ENCODE data around the gene PHGDH.

PHGDH gene

DNA sequence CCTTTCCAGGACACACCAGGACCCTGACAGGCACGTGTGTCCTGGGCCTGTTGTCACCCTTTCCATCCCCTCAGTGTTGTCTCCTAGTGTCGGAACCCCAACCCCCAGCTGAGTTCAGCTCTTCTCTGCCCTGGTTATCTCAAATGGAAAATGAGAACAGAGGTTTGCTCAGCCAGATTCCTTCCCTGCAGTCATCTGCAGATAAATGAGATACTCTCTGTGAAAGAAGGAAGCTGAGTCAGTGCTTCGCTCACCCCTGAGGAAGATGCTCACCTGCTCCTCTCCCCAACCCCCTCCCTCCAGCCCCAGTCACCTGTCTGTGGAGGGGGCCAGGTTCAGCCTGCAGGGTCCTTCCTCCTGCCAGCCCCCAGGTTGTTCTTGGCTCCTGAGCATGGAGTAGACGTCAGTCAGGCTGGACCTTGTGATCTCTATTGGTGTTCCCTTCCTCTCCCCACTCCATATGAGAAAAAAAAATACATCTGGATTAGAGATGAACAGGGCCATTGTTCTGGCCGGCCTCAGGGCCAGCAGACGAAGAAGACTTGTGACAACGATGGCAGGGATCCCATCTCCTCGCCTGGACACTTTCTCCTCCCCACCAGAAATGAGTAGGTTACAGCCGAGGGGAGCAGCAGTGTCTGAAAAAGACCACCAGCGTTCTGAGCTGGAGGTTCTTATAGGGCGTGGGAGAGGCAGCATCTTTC lies 20.9 kb downstream of the PHGDH start:
- no peak for DNase-seq (ENCODE audit: low read depth)

DNA sequence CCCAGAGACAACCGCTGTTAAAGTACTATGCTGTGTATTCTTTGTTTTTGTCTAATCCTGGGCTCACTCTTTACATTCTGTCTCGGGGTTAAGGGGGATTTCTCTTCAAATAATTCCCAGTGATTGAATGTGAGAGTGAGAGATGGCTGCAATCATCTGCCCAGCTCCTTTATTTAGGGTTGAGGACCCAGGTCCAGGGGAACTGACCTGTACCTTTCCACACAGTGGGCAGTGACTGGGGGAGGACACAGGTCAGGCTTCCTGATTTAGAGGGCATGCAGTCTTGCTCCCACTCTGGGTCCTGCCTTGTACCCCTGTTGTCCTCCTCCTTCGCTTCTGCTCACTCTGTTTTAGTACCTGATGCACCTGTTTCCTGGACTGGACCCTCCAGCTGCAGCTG lies 22.0 kb downstream of the PHGDH start:
- DNase-seq (ENCODE audit: low read depth), result no peak

DNA sequence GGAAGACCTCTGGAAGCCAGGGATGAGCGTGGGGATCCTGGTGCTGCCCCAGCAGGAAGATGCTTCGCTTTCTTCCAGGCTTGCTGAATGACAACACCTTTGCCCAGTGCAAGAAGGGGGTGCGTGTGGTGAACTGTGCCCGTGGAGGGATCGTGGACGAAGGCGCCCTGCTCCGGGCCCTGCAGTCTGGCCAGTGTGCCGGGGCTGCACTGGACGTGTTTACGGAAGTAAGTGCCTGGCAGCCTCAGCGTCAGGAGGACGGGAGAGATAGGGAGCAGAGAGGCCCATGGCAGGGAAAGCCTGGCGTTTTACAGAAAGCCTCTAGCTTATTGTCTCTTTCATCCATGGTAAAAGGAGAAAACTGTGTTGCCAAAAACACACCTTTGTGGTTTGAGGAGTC lies 23.5 kb downstream of the PHGDH start:
- DNase-seq (ENCODE audit: low read depth), result no peak

DNA sequence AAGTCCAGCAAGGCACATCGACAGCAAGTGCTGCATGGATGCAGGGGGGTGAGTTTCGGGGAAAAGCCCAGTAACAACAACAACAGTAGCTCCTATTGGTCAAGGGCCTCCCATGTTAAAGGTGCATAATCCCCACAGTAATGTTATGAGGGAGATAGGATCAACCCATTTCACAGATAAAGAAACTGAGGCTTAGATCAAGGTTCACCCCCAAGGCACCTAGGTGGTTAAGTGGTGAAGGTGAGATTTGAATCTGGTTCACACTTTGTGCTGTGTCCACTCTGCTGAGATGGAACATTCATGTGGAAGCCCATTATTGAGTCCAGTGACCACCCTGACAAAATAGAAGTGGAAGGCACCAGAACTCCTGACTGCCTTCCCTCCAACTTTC lies 24.9 kb downstream of the PHGDH start:
- no peak for DNase-seq (ENCODE audit: low read depth)

DNA sequence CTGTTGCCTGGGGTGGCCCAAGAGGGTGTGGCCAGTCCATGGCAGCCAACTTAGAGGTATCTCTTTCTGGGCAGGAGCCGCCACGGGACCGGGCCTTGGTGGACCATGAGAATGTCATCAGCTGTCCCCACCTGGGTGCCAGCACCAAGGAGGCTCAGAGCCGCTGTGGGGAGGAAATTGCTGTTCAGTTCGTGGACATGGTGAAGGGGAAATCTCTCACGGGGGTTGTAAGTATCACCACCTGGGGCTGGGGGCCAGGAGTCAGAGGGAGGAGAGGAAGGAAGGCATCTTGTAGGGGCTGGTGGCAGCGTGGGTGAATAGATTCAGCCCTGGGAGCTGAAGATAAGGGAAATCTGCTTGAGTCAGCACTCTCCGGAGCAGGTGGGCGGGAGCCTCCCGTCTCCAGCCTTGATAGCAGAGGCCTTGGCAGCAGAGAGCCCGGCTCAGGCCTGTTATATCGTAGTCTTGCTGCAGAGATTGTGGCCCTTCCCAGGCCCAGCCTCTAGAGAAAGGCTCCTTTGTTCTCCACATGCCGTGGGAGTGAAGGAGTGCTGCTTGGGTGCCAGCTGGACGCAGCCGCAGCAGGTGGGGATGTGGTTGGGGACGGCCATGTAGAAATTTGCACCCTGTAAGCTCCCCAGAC lies 25.4 kb downstream of the PHGDH start:
- DNase-seq (ENCODE audit: low read depth), result peak; percentile 57

DNA sequence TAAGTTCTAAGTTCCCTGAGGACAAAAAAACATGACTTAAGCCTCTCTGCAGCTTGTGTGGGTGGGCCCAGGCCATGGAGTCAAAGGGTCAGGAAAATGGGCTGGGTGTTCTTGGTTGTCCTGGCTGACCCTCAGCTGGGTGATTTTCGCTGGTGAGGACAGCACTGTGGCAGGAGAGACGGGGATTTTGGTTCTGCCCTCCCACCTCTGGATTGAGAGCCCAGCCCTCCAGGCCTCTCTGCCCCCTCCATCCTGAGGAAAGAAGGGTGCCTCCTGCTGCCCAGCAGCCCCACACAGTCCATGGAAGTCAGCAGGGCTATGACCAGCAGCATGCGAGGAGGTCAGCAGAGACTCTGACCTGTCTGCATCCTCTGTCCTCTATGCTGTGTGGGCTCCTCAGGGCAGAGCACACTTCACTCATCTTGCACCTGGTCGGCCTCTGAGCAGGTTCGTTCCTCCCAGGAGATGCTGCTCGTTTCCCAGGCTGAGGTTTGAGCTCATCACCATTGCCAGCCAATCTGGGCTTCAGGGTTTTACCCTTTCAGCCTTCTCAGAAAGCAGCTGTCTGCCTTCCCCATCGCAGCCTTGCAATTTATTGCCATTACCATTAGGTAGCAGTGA lies 26.5 kb downstream of the PHGDH start:
- no peak for DNase-seq (ENCODE audit: low read depth)

DNA sequence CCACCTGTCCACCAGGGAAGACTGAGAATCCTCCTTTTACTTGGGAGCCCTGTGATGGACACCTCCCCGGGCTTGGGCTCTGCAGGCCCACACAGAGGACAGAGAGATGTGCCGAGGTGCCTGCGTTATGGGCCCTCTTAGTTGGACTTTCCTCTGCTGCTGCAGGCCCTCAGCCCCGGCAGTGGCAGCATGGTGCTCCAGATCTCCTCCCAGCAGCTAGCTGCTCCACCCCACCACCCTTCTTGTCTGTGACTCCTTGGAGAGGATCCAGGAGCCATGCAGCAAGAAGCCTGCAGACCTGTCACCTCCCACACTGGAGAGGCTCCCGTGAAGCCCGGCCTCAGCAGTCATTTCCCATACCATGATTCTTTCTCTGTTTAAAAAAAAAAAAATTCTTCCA lies 27.4 kb downstream of the PHGDH start:
- no peak for DNase-seq (ENCODE audit: low read depth)

DNA sequence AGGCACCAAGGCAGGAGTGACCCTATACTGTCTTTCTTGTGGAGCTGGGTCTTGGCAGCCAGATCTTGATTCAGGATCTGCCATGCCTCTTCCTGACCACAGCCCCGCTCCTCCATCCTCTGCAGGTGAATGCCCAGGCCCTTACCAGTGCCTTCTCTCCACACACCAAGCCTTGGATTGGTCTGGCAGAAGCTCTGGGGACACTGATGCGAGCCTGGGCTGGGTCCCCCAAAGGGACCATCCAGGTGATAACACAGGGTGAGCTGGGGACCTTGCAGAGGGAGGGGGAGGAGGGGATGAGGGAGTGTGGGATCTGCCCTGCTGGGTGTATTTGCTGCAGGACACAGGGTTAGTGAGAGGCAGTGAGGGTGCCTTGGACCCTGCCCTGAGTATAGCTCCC lies 28.5 kb downstream of the PHGDH start:
- DNase-seq (ENCODE audit: low read depth), result no peak

DNA sequence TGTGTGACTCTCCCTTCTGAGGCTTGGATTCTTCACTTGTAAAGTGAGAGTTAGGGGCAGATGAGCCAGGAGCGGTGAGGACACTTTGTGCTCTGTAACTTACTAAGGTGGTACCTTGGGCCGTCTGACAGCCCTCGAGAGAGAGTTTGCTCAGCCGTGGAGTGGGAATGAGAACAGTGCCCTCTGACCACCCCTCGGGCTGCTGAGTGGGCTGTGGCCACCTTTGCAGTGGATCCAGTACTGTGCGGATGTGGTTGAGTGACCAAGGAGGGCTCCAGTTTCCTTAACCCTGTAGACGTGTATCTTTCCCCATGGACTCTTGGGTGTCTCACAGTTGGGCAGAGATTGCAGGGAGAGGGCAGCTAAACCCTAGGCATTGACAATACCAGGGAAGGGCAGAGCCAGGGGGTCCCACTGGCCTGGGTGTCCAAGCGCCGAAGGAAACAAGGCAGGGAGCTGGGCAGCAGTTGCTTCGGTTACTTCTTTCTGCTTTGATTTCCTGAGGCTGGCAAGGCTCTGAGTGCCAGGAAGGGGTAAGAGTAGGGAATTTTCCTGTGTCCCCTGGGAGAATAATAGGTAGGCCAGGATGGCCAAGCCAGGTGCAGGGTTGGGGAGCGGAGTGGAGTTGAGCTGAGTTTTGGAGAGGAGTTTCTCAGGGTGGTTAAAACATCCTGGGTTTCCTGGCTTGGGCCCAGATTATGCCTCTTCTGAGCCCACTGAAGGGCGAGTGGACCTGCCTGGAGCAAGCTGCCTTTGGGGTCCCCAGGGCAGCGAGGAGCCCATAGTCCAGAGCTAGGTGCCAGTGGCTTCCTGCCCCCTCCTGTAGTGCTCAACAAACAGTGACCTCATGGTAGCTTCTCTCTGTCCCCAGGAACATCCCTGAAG lies 29.4 kb downstream of the PHGDH start:
- DNase-seq (ENCODE audit: low read depth), result no peak

DNA sequence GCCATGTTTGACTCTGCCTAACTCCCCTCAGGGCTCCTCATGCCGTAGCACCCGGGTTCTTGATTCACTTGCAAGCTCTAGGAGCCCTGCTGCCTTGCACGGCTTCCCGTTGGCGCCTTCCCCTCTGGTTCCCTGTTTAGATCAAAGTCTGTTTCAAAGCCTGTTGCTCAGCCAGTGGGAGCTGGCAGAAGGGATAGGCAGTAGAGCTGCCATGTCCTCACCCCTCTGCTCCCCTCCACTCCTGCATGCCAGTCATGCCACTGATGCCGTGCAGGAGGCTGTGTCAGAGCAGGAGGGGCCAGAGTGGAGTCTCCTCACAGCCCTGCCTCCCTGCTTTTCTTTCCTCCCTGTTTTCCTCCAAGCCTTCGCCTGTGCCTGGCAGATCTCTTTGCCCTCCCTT lies 30.5 kb downstream of the PHGDH start:
- no peak for DNase-seq (ENCODE audit: low read depth)

DNA sequence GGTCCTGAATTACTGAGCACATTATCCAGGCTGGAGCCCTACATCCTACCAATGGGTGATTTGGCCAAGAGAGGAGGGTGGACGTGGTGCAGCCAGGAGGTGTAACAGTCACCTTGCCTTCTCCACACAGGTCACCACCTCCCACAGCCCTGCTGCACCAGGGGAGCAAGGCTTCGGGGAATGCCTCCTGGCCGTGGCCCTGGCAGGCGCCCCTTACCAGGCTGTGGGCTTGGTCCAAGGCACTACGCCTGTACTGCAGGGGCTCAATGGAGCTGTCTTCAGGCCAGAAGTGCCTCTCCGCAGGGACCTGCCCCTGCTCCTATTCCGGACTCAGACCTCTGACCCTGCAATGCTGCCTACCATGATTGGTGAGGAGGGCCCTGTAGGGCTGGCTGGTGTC lies 30.9 kb downstream of the PHGDH start:
- no peak for DNase-seq (ENCODE audit: low read depth)

DNA sequence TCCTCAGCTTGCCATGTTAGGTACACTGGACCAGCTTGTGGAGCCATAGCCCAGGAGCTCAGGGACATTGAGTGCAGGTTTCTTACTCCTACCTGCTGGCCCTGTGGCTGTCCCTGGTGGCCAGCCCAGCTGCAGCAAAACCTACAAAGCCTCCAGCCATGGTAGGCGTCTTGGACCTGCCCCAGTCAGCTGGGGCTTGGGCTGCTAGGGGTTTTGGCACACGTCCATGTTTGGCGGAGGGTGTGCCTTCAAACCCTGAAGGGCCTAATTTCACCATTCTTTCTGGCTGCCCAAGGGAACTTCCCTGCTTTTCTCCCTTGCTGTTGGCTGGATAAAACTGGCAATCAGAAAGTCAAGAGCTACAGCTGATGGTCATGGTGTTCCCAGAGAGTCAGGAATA lies 31.6 kb downstream of the PHGDH start:
- no peak for DNase-seq (ENCODE audit: low read depth)

DNA sequence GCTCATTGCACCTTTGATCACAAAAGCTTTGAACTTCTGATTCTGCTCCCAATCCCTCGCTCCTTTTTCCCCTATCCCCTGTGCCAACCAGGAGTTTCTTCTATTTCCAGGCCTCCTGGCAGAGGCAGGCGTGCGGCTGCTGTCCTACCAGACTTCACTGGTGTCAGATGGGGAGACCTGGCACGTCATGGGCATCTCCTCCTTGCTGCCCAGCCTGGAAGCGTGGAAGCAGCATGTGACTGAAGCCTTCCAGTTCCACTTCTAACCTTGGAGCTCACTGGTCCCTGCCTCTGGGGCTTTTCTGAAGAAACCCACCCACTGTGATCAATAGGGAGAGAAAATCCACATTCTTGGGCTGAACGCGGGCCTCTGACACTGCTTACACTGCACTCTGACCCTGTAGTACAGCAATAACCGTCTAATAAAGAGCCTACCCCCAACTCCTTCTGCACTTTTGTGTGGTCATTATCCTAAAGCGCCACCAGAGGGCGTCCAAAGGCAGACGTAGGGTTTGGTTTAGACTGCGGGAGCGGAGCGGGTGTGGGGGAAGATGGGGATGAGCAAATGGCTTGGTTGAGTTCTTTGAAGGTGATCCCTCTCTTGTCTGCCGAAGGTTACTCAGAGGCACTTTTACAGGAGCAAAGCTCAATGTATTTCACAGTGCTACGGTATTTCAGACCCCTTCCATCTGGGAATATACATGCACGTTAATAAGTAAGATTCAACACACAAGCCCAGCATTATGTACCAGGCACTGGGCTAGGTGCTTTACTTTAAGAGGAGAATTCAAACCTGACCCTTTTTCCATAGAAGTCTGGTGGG lies 32.3 kb downstream of the PHGDH start:
- peak; percentile 41 for DNase-seq (ENCODE audit: low read depth)

DNA sequence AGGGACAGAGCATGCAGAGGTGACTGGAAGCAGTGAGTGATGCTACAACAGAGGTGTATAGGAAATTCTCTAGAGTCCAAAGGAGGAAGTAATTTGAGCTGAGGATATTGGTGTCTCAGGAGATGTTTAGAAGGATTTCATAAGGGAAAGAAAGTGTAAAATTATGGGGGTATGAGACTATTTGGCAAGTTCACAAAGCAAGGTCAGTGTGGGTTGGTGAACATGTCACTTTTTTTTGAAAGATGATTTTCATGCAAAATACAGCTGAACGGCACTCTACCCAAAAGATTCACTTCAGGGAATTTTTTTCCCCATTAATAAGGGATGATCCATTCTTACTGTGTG lies 32.8 kb downstream of the PHGDH start:
- no peak for DNase-seq (ENCODE audit: low read depth)

DNA sequence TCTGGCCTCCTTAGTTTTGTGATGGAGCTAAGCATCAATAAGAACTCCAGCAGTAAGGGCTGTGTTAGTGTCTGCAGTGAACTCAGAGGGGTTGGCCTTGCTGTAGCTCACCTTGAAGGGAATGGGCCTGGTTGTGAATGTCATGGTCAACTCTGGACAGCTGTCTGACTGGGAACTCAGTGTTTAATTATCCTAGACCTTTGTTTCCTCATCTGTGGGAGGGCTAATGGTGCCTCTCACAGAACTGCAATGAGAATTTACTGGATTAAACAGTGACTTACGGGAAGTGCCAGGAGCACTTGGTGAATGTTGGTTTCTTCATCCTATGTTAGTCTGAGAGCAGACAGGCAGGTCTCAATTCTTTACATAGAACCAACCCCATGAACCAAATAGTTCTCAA lies 33.3 kb downstream of the PHGDH start:
- DNase-seq (ENCODE audit: low read depth), result no peak

DNA sequence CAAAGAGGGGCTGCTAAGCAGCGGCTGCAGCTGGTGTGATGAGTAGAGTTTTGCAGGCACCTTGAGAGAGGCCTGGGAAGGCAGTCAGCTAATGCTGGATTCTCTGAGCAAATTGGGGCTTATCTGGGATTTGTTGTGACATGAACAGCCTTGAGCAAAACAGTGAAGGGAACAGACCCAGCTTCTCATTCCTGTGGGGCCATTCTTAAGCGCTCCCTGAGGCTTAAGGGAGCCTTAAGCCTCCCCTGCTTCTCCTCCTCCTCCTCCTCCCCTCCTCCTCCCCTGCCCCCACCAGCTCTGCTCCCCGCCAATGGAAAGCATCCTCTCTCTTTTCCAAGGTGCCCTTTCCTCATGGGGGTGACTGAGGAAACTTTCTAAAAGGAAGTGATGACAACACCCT lies 35.7 kb downstream of the PHGDH start:
- no peak for DNase-seq (ENCODE audit: low read depth)

DNA sequence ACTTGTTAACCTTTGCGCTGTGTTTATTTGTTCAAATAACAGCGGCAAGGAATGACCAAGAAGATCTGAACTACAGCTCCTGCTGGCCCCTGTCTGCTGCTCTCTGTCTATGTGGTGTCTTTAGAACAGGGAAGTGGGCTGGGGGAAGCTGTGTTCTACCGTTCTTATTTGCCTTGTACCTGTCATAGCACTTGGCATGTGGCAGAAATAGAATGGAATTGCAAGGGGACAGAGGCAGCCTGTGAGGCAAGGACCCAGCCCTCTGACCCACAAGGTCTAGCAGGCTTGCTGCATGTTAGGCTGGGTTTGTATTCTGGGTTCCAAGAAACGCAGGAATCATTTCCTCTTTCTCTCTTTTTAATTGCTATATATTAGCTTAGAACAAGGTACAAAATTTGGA lies 36.3 kb downstream of the PHGDH start:
- DNase-seq (ENCODE audit: low read depth), result no peak

DNA sequence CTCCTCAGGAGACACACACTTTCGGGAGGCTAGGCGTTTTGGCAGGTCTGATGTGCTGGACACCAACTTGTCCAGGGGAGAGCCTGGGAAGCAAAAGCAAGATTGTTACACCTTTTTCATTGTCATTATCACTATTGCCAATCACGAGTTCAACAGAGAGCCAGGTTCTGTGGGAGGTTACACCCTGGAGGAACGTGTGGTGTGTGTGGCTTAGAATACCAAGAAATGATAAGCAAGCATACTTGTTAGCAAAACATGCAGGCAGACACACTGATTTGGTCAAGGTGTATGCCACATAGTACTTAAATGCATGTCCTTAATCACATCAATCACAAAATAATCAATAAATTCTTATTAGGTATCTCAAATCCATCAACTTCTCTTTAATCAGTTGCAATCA lies 40.9 kb downstream of the PHGDH start:
- DNase-seq (ENCODE audit: low read depth), result no peak

DNA sequence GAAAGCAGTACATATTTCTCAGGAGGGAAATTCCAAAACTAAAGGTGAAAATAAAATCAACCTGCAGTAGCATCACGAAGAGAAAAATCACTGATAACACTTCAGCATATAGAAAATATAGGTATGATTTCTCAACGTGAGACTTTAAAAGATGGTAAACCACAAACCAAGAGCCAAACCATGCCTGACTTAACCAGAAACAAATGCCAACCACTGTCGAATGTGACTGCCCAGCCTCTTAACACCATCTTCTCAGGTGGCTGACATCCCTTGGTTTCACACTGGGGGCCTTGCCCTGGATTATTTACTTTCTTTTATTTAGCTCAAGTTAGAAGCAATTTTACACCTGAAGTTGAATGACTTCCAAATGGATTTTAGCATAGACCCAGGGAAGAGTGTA lies 46.9 kb downstream of the PHGDH start:
- no peak for DNase-seq (ENCODE audit: low read depth)

DNA sequence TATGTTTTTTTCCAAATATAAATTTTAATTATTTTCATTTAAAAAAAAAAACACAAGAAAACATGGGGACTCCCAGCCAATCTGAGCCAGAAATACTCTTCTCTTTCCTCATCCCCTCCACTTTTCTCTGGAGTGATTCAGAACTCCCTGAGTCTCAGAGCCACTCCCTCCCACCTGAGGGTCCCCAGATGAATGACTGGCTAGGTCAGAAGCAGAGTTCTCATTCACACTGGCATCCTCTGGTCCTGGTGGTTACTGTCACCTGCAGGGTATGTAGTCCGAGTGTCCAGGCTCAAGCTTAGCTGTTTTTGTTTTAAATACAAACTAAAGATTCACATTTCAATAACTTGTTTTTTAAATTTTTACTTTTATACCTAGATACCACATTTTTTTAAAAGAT lies 50.7 kb downstream of the PHGDH start:
- DNase-seq (ENCODE audit: low read depth), result no peak

DNA sequence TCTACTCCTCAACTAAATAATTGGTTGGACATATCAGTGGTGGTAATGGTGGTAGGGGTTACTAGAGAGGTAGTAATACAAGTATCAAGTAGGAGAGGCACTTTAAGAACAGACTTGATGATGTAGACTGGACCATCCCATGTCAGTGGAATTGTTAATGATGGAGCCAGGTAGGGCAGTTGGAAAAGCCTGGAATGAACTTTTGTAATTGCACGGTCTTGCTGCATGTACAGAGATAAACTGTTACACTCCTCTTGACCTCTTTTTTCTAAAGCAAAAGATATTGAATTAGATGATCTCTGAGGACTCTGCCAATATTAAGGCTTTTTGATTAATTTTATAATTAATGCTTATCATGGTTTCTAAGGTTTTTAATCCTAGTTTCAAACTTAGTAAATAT lies 51.2 kb downstream of the PHGDH start:
- no peak for DNase-seq (ENCODE audit: low read depth)

DNA sequence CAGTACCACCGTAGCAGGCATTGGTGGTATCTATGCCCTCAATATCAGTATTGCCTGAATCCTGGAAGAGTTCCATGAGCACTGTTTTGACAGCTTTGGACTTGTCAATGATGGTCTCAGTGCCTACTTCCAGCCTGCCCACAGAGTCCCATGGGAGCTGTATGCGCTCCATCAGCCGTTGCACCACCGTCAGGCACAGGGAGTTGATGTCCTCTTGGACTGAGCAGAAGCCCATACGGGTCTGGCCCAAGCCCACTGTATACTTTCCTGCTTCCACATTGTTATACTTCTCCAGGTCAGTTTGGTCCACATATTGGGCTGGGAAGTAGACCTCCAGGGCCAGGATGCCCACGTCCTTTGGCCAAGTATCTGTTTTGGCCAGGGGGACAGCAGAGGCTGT lies 52.5 kb downstream of the PHGDH start:
- no peak for DNase-seq (ENCODE audit: low read depth)
